NB4 (cell line): ENCODE results near the gene FNIP2.

Experiments
- CTCF ChIP-seq: IDR thresholded peaks from one replicate; pipeline ENCODE4 v1.5.1; 2012; ENCODE audit warnings: low read depth, low read length
- POLR2A ChIP-seq: IDR thresholded peaks from 2 replicates; pipeline ENCODE4 v1.6.1; 2011; ENCODE audit warnings: mild to moderate bottlenecking; ENCODE audit not compliant: insufficient read length; ENCODE audit errors: extremely low read depth

GRCh38 chr4:158738866-158739265 lies 30.0 kb upstream of the FNIP2 start:
- no peak for TF ChIP-seq CTCF
- TF ChIP-seq POLR2A, result no peak
